Measurements from ENCODE around the gene BEST4. TPM values are rescaled to one million over a fixed set of nuclear protein-coding genes. Genes with fewer than 3 reads are reported as not detected.
A peak's percentile ranks its signal among the peaks of the same experiment; 100 is the strongest.
"Not testable (repeated sequence)": the region's sequence is repeated elsewhere in the genome, so short reads cannot be mapped to it uniquely, and the experiment has no call there.

The BEST4 gene
- total RNA-seq, 1 experiment from 2014 or later, result 0.40 TPM

- H3K27me3 Mint-ChIP-seq (ENCODE audit: unreplicated experiment), result no peaks in the 10 kb centered on the region
- CTCF ChIA-PET, result no interaction called here
- DNase-seq, result no peak
- intact Hi-C loops (cut with micrococcal nuclease; ENCODE audit: unreplicated experiment), result no loop called here
- H3K9me3 Mint-ChIP-seq (ENCODE audit: low read depth, unreplicated experiment), result no peaks in the 10 kb centered on the region
- peaks cover 31% of the 10 kb centered on the region for H3K36me3 Mint-ChIP-seq (ENCODE audit: insufficient read depth, unreplicated experiment)
- BruUV-seq (replicated peaks), result no TSS peak
- H3K4me1 Mint-ChIP-seq (ENCODE audit: low read depth, unreplicated experiment), result peaks cover 38% of the 10 kb centered on the region
- H3K4me3 Mint-ChIP-seq (ENCODE audit: low read depth, unreplicated experiment), result no peak overlapping the region
- H3K27ac Mint-ChIP-seq (ENCODE audit: unreplicated experiment), result no peak overlapping the region
- TF ChIP-seq CTCF (IDR thresholded peaks at IDR 0.05; ENCODE audit: unreplicated experiment), result no peak
Observed at GRCh38 chr1:44812822-44813543, 25.0 kb upstream of the BEST4 start.

GRCh38 chr1:44811234-44811633, 23.3 kb upstream of the BEST4 start:
- Mint-ChIP-seq H3K27me3 (ENCODE audit: unreplicated experiment) (no peaks in the 10 kb centered on the region), H3K9me3 (ENCODE audit: low read depth, unreplicated experiment) (no peaks in the 10 kb centered on the region), H3K4me1 (ENCODE audit: low read depth, unreplicated experiment) (peaks cover 42% of the 10 kb centered on the region), H3K27ac (ENCODE audit: unreplicated experiment) (peak overlapping the region; percentile 2), H3K4me3 (ENCODE audit: low read depth, unreplicated experiment) (no peak overlapping the region), H3K36me3 (ENCODE audit: insufficient read depth, unreplicated experiment) (peaks cover 42% of the 10 kb centered on the region)
- BruUV-seq (replicated peaks), result no TSS peak
- TF ChIP-seq CTCF (IDR thresholded peaks at IDR 0.05; ENCODE audit: unreplicated experiment), result no peak
- CTCF ChIA-PET, result no interaction called here
- intact Hi-C loops (cut with micrococcal nuclease; ENCODE audit: unreplicated experiment), result no loop called here
- DNase-seq, result no peak

GRCh38 chr1:44810762-44811105, 22.8 kb upstream of the BEST4 start:
- H3K27ac Mint-ChIP-seq (ENCODE audit: unreplicated experiment); CTCF ChIA-PET; DNase-seq; BruUV-seq (replicated peaks); H3K9me3 Mint-ChIP-seq (ENCODE audit: low read depth, unreplicated experiment); H3K27me3 Mint-ChIP-seq (ENCODE audit: unreplicated experiment); H3K4me3 Mint-ChIP-seq (ENCODE audit: low read depth, unreplicated experiment); intact Hi-C loops (cut with micrococcal nuclease; ENCODE audit: unreplicated experiment): not testable (repeated sequence)
- Mint-ChIP-seq H3K36me3 (ENCODE audit: insufficient read depth, unreplicated experiment) (peaks cover 43% of the 10 kb centered on the region), H3K4me1 (ENCODE audit: low read depth, unreplicated experiment) (peaks cover 42% of the 10 kb centered on the region)

- H3K36me3 Mint-ChIP-seq (ENCODE audit: insufficient read depth, unreplicated experiment), result peaks cover 48% of the 10 kb centered on the region
- peak overlapping the region; percentile 18 for H3K27ac Mint-ChIP-seq (ENCODE audit: unreplicated experiment)
- H3K4me1 Mint-ChIP-seq (ENCODE audit: low read depth, unreplicated experiment), result peaks cover 38% of the 10 kb centered on the region
- no peak overlapping the region for H3K4me3 Mint-ChIP-seq (ENCODE audit: low read depth, unreplicated experiment)
- CTCF ChIA-PET, result no interaction called here
- no peak for TF ChIP-seq CTCF (IDR thresholded peaks at IDR 0.05; ENCODE audit: unreplicated experiment)
- H3K9me3 Mint-ChIP-seq (ENCODE audit: low read depth, unreplicated experiment), result no peaks in the 10 kb centered on the region
- no peaks in the 10 kb centered on the region for H3K27me3 Mint-ChIP-seq (ENCODE audit: unreplicated experiment)
- no TSS peak for BruUV-seq (replicated peaks)
- intact Hi-C loops (cut with micrococcal nuclease; ENCODE audit: unreplicated experiment), result no loop called here
- DNase-seq, result peak; percentile 55
Observed at GRCh38 chr1:44810101-44810761, 22.3 kb upstream of the BEST4 start.

Measured in Calu3 (cell line).